T47D (cell line): ENCODE measurements around the gene GPR162.

Experiments used
- DNase-seq, 2 experiments: peaks; one replicate each; pipeline versions ENCODE4 v3.0.0 to v3.0.0-alpha.2; 2011 to 2012; ENCODE audit warnings: low read depth in 1 of 2, low spot score in 1 of 2
- JUND ChIP-seq: IDR thresholded peaks from 2 replicates; pipeline ENCODE4 v1.6.1; 2012; ENCODE audit warnings: low read depth
- in situ Hi-C: cut with HindIII; loops from 2 replicates; pipeline ENCODE4 v1.10.0; 2016; ENCODE audit warnings: low sequenced_read_pairs, low pct_unique_long_range_greater_than_20kb

GPR162 gene

DNA sequence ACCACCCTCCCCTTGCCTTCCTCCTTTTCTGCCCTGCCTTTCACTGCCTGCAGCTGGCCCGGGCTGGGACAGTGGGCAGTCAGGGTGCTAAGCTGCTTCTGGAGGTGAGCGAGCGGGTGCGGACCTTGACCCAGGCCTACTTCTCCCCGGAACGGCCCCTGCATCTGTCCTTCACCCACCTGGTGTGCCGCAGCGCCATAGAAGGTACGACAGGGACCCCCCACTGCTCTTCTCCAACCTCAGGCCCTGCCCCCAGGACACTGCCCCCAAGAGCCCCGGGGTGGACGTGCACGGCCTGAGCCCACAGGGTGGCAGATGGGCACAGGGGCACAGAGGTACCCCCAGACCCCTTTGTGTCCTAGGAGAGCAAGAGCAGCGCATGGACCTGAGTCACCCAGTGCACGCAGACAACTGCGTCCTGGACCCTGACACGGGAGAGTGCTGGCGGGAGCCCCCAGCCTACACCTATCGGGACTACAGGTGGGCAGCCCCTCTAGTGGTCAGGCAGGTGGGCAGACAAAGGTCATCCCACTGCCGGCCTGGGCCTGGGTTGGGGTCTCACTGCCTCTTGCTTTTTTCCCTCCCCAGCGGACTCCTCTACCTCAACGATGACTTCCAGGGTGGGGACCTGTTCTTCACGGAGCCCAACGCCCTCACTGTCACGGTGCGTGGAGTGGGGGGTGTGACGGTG is 15.9 kb downstream of the GPR162 start:
- TF ChIP-seq JUND: no peak
- in situ Hi-C loops: no loop called here
- DNase-seq: no peak

GRCh38 chr12:6838854-6839253 is 17.2 kb downstream of the GPR162 start:
- in situ Hi-C loops: no loop called here
- no peak for TF ChIP-seq JUND
- no peak for DNase-seq

GRCh38 chr12:6839482-6840201 is 18.0 kb downstream of the GPR162 start:
- no peak for DNase-seq
- in situ Hi-C loops: no loop called here
- no peak for TF ChIP-seq JUND

GRCh38 chr12:6840330-6840729 is 18.7 kb downstream of the GPR162 start:
- TF ChIP-seq JUND: no peak
- in situ Hi-C loops: no loop called here
- no peak for DNase-seq

GRCh38 chr12:6840761-6841515 is 19.3 kb downstream of the GPR162 start, which contains the start of gene GNB3:
TSS of gene GNB3 (plus strand) at chr12:6840925. CDS start at chr12:6841288, 363 bp downstream.
- in situ Hi-C loops: no loop called here
- no peak for TF ChIP-seq JUND
- DNase-seq: no peak

DNA sequence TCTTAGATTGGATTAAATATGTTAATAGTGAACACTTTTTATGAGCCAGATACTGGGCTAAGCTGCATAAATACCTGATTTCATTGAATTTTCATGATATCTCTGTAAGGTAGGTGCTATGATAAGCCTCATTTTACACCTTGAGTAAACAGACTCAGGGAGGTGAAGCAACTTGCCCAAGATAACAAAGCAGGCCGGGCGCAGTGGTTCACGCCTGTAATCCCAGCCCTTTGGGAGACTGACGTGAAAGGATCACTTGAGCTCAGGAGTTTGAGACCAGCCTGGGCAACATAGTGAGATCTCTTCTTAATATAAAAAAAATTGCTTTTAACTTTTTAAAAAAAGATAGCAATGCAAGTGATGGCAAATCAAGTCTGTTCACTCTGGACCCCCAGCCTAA is 20.5 kb downstream of the GPR162 start:
- in situ Hi-C loops: no loop called here
- no peak for TF ChIP-seq JUND
- no peak for DNase-seq

DNA sequence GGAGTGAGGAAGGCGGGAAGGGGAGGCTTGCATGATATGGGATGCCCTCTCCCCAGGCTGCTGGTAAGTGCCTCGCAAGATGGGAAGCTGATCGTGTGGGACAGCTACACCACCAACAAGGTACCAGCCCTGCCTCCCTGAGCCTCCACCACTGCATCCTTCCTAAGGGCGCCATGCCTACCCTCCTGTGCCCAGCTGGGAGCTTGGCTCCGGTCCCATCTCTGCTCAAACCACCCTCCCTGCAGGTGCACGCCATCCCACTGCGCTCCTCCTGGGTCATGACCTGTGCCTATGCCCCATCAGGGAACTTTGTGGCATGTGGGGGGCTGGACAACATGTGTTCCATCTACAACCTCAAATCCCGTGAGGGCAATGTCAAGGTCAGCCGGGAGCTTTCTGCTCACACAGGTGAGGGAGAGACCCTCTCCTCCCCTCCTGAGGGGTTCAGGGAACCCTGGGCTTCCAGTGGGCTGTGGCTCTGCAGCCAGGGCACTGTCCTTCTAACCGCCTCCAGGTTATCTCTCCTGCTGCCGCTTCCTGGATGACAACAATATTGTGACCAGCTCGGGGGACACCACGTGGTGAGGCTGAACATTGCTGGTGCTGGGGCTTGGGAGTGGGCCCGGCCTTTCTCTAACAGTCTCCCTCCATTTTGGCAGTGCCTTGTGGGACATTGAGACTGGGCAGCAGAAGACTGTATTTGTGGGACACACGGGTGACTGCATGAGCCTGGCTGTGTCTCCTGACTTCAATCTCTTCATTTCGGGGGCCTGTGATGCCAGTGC is 21.7 kb downstream of the GPR162 start:
- in situ Hi-C loops: no loop called here
- DNase-seq: no peak
- TF ChIP-seq JUND: no peak

DNA sequence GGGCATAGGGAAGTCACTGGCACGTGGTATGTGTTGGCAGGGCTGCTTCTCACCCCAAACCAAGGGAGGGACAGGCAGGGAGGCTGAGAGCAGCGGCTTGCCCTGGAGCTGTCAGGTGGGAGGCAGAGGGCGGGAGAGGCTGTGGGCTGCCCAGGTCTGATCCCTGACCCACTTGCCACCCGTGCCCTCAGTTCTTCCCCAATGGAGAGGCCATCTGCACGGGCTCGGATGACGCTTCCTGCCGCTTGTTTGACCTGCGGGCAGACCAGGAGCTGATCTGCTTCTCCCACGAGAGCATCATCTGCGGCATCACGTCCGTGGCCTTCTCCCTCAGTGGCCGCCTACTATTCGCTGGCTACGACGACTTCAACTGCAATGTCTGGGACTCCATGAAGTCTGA is 23.8 kb downstream of the GPR162 start:
- DNase-seq: no peak
- TF ChIP-seq JUND: no peak
- in situ Hi-C loops: no loop called here

- in situ Hi-C loops: no loop called here
- TF ChIP-seq JUND: no peak
- no peak for DNase-seq
These were observed 24.8 kb downstream of the GPR162 start for GRCh38 chr12:6846316-6846869.

DNA sequence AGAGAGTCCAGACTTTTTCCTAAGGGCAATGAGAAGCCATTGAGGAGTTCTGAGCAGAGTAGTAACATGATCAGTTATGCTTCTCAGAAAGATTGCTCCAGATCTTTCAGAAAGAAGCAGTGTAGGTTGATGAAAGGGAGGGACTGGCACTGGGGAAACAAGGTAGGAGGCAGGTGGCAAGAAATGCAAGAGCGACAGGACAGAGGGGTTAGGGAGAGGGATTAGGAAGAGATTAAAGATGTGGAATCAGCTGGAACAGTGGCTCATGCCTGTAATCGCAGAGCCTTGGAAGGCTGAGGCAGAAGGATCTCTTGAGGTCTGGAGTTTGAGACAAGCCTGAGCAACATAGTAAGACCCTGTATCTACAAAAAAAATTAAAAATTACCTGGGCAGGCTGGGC is 26.1 kb downstream of the GPR162 start:
- no peak for TF ChIP-seq JUND
- in situ Hi-C loops: no loop called here
- no peak for DNase-seq

DNA sequence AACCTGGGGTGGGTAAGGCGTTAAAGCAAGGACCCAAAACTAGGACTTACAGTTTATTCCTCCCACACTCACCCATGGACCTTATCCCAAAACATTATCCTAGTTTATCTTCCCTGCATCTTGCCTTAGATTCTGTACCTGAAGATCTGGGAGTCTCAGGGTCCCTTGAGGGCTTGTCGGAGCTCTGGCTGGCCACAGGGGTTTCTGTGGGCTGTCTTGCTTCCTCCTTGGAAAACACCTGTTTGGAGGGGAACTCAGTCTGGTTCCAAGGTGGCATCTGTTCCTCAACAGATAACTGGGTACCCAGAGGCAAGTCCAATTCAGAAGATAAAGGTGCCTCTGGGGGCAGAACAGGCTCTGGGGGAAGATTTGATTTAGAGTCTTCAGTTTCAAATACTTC is 27.8 kb downstream of the GPR162 start:
- TF ChIP-seq JUND: no peak
- in situ Hi-C loops: no loop called here
- no peak for DNase-seq

DNA sequence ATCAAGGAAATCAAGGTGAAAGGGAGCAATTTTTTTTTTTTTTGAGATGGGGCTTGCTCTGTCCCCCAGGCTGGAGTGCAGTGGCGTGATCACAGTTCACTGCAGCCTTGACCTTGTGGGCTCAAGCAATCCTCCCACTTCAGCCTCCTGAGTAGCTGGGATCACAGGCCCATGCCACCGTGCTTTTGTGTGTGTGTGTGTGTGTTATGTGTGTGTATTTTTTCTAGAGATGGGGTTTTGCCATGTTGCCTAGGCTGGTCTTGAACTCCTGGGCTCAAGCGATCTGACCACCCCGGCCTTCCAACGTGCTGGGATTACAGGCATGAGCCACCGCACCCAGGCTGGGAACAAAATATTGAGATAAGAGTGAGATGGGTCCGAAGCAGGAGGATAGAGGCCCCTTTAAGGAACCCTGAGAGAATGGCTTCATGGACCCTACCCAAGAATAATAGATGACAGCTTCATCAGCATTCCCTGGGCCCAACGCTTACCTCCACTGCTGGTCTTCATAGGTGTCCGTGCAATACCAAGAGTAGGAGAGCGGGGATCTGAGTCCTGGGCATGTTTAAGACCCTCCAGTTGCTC is 28.4 kb downstream of the GPR162 start:
- TF ChIP-seq JUND: no peak
- in situ Hi-C loops: no loop called here
- DNase-seq: no peak
